NCI-H345 treated with DMSO at 0.1 percent for 48 hours (cell line): ENCODE data around the gene C17orf107.
"Not testable (repeated sequence)": the region's sequence is repeated elsewhere in the genome, so short reads cannot be mapped to it uniquely, and the experiment has no call there.

ENCODE experiments used
- DNase-seq: peaks from one replicate; lab custom pipeline; 2025; ENCODE audit not compliant: unreplicated experiment; lab: John Stamatoyannopoulos, UW

C17orf107 gene

DNA sequence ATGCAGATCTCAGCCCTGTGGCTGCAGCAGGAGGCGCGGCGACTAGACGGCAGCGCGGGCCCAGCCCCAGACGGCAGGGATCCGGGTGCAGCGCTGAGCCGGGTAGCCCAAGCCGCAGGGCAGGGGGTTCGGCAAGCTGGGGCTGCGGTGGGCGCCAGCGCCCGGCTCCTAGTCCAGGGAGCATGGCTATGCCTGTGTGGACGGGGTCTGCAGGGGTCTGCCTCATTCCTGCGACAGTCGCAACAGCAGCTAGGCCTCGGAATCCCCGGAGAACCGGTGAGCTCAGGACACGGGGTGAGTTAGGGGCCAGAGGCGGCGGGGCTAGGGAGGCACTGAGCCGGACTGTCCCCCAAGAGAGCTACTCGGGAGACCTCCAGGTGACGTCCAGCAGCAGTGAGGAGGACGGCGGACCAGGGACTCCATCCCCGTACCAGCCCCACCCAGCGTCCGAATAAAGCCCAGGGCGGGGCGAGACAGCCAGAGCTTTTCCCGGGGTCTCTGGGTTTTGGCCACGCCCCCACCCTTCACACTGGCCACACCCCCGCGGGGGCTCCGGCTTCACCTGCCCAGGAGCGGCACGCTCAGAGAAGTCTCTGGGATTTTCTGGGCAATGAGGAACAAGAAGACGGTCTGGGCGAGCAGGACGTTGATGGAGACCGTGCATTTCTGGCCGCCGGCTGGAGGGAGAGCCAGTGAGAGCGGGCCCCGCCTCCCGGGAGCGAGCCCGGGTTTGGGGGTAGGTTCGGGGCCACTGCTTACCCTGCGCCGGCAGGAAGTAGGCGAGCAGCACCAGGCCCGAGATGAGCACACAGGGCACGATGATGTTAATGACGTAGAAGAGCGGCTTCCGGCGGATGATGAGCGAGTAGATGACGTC is 1.1 kb downstream of the C17orf107 start:
- DNase-seq: no peak

DNA sequence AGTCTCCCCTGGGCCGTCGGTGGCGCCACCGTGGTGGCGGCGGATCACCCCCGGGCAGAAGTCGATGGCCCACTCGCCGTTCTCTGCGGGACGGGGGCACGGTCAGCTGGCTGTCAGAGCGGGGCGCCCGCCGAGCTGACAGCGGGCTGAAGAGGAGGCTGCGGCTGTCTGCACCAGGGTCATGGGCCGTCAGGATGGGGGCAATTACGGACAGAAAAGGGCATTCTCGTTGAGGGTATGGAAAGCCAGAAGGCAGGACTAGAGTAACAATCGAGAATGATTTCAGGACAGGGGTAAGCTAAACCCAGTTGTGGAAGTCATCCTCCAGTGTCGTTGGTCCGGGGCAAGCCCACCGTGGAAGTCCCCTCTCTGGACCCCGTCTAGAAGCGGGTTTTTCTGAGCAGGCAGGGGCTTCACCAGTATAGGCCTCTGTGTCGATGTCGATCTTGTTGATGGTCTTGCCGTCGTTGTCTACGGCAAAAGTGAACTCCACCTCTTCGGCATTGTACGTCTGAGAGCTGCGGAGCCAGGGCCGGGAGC is 1.8 kb downstream of the C17orf107 start:
- no peak for DNase-seq

DNA sequence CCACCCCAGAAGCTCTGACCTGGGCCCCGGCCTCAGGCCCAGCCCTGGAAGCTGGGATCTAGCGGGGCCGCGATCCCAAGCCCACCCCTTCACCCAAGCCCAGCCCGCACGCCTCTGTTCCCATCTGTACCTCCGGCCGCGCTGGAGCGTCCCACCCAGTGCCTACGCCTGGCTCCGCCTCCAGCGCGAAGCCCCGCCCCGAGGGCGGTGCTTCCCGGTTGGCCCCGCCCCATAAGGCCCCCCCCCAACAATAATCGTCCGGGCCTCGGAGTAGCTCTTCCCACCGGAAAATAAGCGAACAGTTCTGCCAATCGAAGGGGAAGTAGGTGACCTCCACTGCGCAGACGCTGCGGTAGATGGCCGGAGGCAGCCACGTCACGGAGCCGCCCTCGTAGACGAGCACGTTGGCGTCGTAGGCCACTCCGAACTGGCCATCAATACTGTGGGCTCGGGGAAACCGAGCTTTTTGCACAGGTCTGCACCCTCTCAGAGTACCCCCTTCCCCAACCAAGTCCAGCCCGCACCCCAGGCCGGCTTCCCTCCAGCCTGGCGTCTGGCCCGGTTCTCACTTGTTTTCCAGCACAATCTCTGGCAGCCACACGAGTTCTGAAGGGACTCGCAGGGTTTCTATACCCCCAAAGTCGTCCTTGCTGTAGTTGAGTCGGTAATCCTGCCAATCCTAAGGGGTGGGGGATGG is 2.5 kb downstream of the C17orf107 start:
- no peak for DNase-seq

DNA sequence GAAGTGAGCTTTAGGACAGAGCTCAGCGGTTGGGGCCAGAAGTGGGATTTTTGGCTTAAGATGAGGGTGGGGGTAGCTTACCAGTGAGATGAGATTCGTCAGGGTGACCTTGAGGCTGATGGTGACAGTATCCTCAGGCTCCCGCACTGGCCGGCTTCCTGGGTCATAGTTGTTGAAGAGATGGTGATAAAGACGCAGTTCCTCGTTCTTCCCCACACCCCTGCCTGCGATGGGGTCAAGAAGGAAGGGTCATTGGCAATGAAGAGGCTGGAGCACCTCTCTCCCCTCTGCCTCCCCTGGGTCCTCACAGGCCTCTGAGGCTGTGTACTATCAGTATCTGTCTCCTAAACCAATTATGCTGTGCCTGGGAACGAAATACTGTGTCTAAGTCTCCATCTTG is 3.2 kb downstream of the C17orf107 start:
- no peak for DNase-seq

DNA sequence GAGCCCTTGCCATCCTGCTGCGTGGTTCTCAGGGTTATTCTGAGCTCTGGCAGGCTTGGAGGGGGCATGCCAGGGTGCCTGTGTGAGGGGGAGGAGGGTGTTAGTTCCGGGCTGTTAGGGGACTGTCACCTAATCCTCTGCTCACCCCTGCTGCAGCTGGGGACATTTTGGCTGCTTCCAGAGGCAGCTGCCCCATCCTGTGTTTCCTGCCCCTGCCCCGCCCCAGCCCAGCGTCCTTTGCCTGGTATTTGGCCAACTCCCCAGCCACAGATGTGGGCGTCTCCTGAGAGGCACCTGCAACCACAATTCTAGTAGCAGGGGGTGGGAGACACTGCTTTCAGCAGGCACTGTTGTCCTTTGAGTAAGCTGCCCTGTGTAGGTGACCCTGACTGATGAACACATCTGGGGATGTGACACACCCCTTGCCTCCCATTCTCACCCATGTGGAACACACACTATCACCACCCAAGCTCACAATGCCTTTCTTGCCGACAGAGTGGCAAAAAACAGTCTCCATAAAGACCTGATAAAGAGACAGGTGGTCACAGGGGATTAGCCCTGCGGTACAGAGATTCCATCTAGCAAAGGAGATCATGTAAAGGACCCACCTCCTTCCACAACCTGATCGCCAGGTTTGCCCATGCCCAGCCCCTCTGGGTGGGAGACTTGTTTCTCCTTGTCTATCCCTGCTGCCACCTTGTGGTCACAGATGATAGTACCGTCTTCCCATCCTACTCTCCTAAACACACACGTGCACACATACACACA is 3.9 kb downstream of the C17orf107 start, which contains the start of gene CHRNE:
Gene CHRNE (minus strand): TSS at position 48 of the 768 bp plus-strand sequence. CDS start 35 bp downstream, at position 13.
- peak; percentile 54 for DNase-seq

DNA sequence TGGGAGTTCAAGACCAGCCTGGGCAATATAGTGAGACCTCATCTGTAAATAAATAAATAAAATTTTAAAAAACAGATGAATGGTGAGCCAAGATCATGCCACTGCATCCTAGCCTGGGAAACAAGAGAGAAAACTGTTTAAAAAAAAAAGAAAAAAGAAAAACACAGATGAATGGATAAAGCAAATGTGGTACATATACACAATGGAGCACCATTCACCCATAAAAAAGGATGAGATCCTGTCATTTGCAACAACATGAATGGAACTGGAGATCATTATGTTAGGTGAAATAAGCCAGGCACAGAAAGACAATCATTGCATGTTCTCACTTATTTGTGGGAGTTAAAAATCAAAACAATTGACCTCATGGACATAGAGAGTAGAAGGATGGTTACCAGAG is 7.3 kb downstream of the C17orf107 start:
- DNase-seq: not testable (repeated sequence)

DNA sequence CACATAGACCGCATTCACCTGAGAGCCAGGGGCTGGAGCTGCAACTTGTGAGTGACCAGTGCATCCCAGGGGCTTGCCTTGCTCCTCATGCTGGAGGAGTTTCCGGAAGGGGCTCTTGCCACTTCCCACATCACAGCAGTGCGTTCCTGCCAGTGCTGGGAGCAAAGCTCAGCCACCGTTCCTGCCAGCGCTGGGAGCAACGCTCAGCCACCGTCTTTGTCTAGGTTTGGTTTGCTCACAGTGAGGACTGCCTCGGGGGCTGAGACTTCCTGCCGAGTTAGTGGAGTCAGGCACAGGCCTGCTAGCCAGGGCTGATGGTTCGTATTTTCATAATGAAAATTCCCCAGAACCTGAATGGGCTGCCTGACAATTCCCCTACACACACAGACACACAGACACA is 9.0 kb downstream of the C17orf107 start:
- DNase-seq: no peak

DNA sequence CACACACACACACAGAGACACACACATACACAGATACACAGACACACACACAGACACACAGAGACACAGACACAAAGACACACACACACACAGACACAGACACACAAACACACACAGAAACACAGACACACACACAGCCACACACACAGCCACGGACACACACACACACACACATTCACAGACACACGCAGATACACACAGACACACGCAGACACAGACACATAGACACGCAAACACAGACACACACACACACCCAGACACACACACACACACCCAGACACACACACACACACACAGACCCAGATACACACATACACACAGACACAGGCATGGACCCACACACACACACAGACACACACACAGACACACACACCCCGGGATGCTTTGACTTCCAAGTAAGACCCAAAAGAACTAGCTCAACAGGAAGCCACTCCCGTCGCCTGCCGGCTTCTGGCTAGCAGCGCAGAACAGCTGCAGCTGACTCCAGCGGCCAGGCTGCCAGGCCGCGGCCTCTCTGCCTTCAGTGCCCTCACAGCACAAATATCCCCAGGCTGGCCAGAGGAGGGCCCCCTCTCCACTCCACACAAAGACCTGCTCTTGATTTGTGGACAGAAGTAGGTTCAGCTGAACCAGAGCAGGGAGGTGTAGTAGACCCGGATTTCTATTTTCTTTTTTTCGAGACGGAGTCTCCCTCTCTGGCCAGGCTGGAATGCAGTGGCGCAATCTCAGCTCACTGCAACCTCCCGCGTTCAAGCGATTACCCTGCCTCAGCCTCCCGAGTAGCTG is 9.6 kb downstream of the C17orf107 start:
- peak; percentile 32 for DNase-seq

DNA sequence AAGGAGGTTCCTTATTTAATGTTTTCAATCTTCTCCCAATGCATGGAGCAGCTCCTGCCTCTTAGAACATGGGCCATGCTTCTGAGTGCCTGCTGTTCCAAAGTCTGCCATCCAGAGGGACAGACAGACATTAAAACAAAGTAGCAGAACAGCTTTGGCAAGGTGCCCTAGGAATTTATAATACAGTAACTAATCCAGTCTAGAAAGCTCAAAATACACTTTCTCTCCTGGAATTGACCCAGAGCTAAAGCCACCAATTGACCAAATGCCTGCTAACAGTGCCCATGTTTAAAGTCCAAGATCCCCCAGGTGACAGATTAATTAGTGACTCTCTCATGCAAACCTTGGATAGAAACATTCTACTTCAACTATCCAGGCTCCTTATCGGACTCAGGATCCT is 14.7 kb downstream of the C17orf107 start:
- no peak for DNase-seq

DNA sequence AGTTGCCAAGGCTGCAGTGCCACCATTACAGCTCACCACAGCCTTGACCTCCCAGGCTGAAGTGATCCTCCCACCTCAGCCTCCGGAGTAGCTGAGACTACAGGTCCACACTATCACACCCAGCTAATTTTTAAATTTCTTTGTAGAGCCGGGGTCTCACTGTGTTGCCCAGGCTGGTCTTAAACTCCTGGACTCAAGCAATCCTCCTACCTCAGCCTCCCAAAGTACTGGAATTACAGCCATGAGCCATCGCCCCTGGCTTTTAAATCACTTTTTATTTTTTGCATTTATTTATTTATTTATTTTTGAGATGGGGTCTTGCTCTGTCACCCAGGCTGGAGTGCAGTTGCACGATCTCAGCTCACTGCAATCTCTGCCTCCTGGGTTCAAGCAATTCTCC is 15.2 kb downstream of the C17orf107 start:
- DNase-seq: not testable (repeated sequence)

DNA sequence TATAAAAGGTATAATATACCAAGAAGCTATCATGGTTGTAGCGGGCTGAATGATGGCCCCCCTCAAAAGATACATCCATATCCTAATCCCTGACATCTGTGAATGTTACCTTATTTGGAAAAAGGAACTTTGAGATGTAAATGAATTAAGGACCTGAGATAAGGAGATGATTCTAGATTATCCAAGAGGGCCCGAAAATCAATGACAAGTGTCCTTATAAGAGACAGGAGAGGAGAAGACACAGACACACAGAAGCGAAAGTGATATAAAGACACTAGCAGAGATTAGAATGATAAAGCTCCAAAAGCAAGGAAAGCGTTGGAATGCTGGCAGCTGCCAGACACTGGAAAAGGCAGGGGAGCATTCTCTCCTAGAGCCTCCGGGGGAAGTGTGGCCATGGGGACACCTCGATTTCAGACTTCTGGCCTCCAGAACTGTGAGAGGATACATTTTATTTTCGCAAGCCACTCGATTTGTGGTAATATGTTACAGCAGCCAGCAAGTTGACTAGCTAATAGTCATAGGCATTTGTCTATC is 20.2 kb downstream of the C17orf107 start:
- DNase-seq: no peak

DNA sequence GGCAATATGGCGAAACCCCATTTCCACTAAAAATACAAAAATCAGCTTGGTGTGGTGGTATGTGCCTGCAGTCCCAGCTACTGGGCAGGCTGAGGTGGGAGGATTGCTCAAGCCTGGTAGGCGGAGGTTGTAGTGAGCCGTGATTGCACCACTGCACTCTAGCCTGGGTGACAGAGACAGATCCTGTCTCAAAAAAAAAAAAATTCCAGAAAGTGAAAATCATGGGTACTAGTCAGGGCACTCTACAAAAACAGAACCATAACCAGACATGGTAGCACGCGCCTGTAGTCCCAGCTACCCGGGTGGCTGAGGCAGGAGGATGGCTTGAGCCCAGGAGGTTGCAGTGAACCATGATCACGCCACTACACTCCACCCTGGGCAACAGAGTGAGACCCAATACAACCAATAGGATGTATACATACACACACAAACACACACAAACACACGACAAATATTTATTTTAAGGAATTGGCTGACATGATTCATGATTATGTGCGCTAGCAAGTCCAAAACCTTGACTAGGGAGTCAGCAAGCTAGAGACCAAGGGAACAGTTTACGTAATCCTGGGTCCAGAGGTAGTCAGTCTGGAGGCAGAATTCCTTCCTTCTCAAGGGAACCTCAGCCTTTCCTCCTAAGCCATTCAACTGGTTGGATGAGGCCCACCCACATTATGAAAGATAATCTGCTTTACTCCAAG is 21.2 kb downstream of the C17orf107 start:
- DNase-seq: no peak

DNA sequence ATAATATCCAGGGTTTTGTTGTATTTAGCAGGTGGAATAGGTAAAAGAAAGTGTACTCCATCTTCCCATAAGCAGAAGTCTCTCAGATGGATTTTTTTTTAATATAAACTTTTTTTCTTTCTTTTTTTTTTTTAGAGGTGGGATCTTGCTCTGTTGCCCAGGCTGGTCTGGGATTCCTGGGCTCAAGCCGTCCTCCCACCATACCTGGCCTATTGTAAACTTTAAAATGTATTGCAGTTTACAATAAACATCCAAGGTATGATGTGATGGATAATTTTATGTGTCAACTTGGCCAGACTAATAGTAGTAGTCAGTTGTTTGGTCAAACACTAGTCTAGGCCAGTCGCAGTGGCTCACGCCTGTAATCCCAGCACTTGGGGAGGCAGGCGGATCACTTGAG is 22.0 kb downstream of the C17orf107 start:
- DNase-seq: no peak

DNA sequence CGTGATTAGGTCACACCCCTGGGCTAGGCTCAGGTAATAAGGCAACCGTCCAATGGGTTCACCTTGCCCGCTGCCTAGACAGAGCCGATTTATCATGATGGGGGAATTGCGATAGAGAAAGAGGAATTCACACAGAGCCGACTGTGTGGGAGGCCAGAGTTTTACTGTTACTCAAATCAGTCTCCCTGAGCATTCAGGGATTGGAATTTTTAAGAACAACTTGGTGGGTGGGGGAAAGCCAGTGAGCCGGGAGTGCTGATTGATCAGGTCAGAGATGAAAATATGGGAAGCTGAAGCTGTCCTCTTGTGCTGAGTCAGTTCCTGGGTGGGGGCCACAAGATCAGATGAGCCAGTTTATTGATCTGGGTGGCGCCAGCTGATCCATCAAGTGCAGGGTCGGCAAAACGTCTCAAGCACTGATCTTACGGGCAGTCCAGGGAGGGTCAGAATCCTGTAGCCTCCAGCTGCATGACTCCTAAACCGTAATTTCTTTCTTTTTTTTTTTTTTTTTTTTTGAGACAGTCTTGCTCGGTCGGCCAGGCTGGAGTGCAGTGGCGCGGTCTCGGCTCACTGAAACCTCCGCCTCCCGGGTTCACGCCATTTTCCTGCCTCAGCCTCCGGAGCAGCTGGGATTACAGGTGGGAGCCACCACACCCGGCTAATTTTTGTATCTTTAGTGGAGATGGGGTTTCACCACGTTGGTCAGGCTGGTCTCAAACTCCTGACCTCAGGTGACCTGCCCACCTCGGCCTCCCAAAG is 27.4 kb downstream of the C17orf107 start:
- not testable (repeated sequence) for DNase-seq

DNA sequence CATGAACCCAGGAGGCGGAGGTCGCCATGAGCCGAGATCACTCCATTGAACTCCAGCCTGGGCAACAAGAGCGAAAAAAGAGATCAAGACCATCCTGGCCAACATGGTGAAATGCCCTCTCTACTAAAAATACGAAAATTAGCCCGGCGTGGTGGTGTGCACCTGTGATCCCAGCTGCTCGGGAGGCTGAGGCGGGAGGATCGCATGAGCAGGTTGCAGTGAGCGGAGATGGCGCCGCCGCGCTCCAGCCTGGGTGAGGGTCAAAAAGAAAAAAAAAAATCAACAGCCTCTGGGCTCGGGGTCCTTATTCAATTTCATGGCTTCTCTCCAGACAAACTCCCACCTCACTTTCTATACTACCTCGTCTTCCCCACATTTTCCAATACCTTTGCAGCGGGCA is 29.5 kb downstream of the C17orf107 start:
- DNase-seq: no peak

DNA sequence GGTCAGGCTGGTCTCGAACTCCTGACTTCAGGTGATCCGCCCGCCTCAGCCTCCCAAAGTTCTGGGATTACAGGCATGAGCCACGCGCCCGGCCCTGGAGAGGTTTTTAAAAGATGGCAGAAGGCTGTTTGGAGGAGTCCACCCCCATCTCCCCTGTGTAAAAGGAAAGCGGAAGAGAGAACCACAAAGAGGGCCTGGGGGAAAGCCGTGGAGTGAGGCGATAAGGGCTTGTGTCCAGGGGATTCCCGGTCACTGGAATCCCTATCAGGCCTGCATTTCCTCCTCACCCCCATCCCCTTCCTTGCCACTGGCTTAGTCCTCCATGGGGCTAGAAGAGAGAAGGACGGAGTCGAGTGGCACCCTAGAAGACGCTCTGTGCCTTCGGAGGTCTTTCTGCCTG is 32.6 kb downstream of the C17orf107 start, which contains the start of gene GP1BA:
Gene GP1BA (plus strand): TSS at position 315 of the 400 bp plus-strand sequence. CDS start 328 bp downstream, outside the sequence.
- DNase-seq: no peak

DNA sequence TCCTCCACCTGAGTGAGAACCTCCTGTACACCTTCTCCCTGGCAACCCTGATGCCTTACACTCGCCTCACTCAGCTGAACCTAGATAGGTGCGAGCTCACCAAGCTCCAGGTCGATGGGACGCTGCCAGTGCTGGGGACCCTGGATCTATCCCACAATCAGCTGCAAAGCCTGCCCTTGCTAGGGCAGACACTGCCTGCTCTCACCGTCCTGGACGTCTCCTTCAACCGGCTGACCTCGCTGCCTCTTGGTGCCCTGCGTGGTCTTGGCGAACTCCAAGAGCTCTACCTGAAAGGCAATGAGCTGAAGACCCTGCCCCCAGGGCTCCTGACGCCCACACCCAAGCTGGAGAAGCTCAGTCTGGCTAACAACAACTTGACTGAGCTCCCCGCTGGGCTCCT is 33.4 kb downstream of the C17orf107 start:
- DNase-seq: no peak

DNA sequence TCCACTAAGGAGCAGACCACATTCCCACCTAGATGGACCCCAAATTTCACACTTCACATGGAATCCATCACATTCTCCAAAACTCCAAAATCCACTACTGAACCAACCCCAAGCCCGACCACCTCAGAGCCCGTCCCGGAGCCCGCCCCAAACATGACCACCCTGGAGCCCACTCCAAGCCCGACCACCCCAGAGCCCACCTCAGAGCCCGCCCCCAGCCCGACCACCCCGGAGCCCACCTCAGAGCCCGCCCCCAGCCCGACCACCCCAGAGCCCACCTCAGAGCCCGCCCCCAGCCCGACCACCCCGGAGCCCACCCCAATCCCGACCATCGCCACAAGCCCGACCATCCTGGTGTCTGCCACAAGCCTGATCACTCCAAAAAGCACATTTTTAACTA is 34.3 kb downstream of the C17orf107 start:
- no peak for DNase-seq
